Uterus (tissue), 2 donors: ENCODE data around the gene CHRM1.

Experiments
- CTCF ChIP-seq, 4 experiments: fragments of 200-600 bp in 2 of 4; fragments of 450-650 bp in 2 of 4; sonication (generic) in 2 of 4; IDR thresholded peaks; one replicate each; pipeline ENCODE4 v1.5.1; 2016 to 2019; ENCODE audit warnings: antibody characterized with exemption in 4 of 4, mild to moderate bottlenecking in 2 of 4, moderate library complexity in 1 of 4
- POLR2A ChIP-seq, 2 donors: fragments of 450-650 bp; IDR thresholded peaks; one replicate each; pipeline ENCODE4 v1.6.1; 2016; ENCODE audit warnings: antibody characterized with exemption in 2 of 2, mild to moderate bottlenecking in 1 of 2, moderate library complexity in 1 of 2

- TF ChIP-seq POLR2A (IDR thresholded peaks at IDR 0.05) (no peak), CTCF (IDR thresholded peaks at IDR 0.05) (no peak)
These were observed 8.9 kb downstream of the CHRM1 start for GRCh38 chr11:62912268-62912667.
